GM21529 (cell line): ENCODE measurements around the gene SLC39A11.
"Not testable (repeated sequence)": the region's sequence is repeated elsewhere in the genome, so short reads cannot be mapped to it uniquely, and the experiment has no call there.

Experiments used
- ATAC-seq: cut with Tn5 transposase; IDR thresholded peaks from one replicate; pipeline ENCODE4 v1.9.1; 2021; ENCODE audit not compliant: unreplicated experiment

SLC39A11 gene

GRCh38 chr17:72806011-72806410 is 286.5 kb downstream of the SLC39A11 start:
- ATAC-seq = no peak

GRCh38 chr17:72804949-72805707 is 287.4 kb downstream of the SLC39A11 start:
- no peak for ATAC-seq

- ATAC-seq = no peak
Observed at GRCh38 chr17:72802726-72803125, 289.8 kb downstream of the SLC39A11 start.

- ATAC-seq = no peak
Observed at GRCh38 chr17:72797142-72797541, 295.3 kb downstream of the SLC39A11 start.

GRCh38 chr17:72795941-72796340 is 296.5 kb downstream of the SLC39A11 start:
- ATAC-seq = no peak

GRCh38 chr17:72794152-72794551 is 298.3 kb downstream of the SLC39A11 start:
- no peak for ATAC-seq

GRCh38 chr17:72792771-72793170 is 299.7 kb downstream of the SLC39A11 start:
- ATAC-seq = no peak

GRCh38 chr17:72790190-72790589 is 302.3 kb downstream of the SLC39A11 start:
- ATAC-seq = no peak

- no peak for ATAC-seq
Observed at GRCh38 chr17:72789711-72790110, 302.8 kb downstream of the SLC39A11 start.

- no peak for ATAC-seq
Observed at GRCh38 chr17:72788950-72789585, 303.4 kb downstream of the SLC39A11 start.

- no peak for ATAC-seq
Observed at GRCh38 chr17:72786209-72786608, 306.3 kb downstream of the SLC39A11 start.

GRCh38 chr17:72782985-72783701 is 309.3 kb downstream of the SLC39A11 start:
- no peak for ATAC-seq

GRCh38 chr17:72782437-72782836 is 310.1 kb downstream of the SLC39A11 start:
- ATAC-seq = not testable (repeated sequence)

- no peak for ATAC-seq
Observed at GRCh38 chr17:72778169-72779151, 314.0 kb downstream of the SLC39A11 start.

GRCh38 chr17:72775919-72776318 is 316.6 kb downstream of the SLC39A11 start:
- ATAC-seq = no peak

GRCh38 chr17:72775237-72775636 is 317.3 kb downstream of the SLC39A11 start:
- ATAC-seq = no peak

- no peak for ATAC-seq
Observed at GRCh38 chr17:72774236-72774635, 318.3 kb downstream of the SLC39A11 start.

GRCh38 chr17:72773225-72773624 is 319.3 kb downstream of the SLC39A11 start:
- ATAC-seq = not testable (repeated sequence)

- ATAC-seq = no peak
Observed at GRCh38 chr17:72772331-72772821, 320.1 kb downstream of the SLC39A11 start.

- ATAC-seq = no peak
Observed at GRCh38 chr17:72771734-72772133, 320.8 kb downstream of the SLC39A11 start.
